Measurements from ENCODE around the gene MSI2. TPM values are rescaled to one million over a fixed set of nuclear protein-coding genes. Genes with fewer than 3 reads are reported as not detected.

MSI2 gene
- total and polyA plus RNA-seq, 2 donors (not counting 3 experiments of a cell fraction or from before 2014, with no cell fraction given): 20.9 to 59.3 TPM

GRCh38 chr17:57416369-57416768, 160.0 kb downstream of the MSI2 start:
- H3K4me1 ChIP-seq (ENCODE audit: control insufficient read depth, extremely low read depth, insufficient read depth, low read length): no peaks in the 10 kb centered on the region
- BruUV-seq (replicated peaks): no TSS peak
- FAIRE-seq (no peak), DNase-seq (ENCODE audit: low read depth, low spot score) (no peak)
- no peaks in the 10 kb centered on the region for H3K79me2 ChIP-seq (ENCODE audit: control insufficient read depth, insufficient read depth, low read length)
- H3K9me3 ChIP-seq (replicated peaks; ENCODE audit: control insufficient read depth, insufficient read depth, low read length): no peaks in the 10 kb centered on the region
- ChIA-PET CTCF (no interaction called here), POLR2A (no interaction called here)
- H3K4me2 ChIP-seq (ENCODE audit: insufficient read depth, low read length): no peak overlapping the region
- H4K20me1 ChIP-seq (replicated peaks; ENCODE audit: control insufficient read depth, extremely low read depth, insufficient read depth, low read length): peaks cover 7% of the 10 kb centered on the region
- H3K9ac ChIP-seq (replicated peaks; ENCODE audit: extremely low read depth, insufficient read depth, low read length): no peak overlapping the region
- H3K9me1 ChIP-seq (replicated peaks; ENCODE audit: control insufficient read depth, extremely low read depth, insufficient read depth, low read length): no peaks in the 10 kb centered on the region
- no peaks in the 10 kb centered on the region for H3K27me3 ChIP-seq (ENCODE audit: control insufficient read depth in 2 of 2, insufficient read depth in 2 of 2, low read length in 2 of 2)
- H3K4me3 ChIP-seq (replicated peaks in 1 of 3; ENCODE audit: insufficient read depth in 1 of 3, low read depth in 1 of 3, low read length in 3 of 3): no peak overlapping the region
- H3K36me3 ChIP-seq (ENCODE audit: control insufficient read depth in 2 of 2, extremely low read depth in 1 of 2, insufficient read depth in 2 of 2, low read length in 2 of 2): no peaks in the 10 kb centered on the region
- TF ChIP-seq JUN (IDR thresholded peaks at IDR 0.05; ENCODE audit: borderline replicate concordance, insufficient read depth, insufficient read length, low read depth): no peak
- no peak for TF ChIP-seq MAX (IDR thresholded peaks at IDR 0.05; ENCODE audit: insufficient read depth, insufficient read length)
- TF ChIP-seq EZH2 (IDR thresholded peaks at IDR 0.05; ENCODE audit: borderline replicate concordance, low read depth, low read length, severe bottlenecking): no peak
- TF ChIP-seq FOS (IDR thresholded peaks at IDR 0.05; ENCODE audit: borderline replicate concordance, insufficient read depth, low read length): no peak
- TF ChIP-seq CTCF (IDR thresholded peaks at IDR 0.05; ENCODE audit: extremely low read depth in 1 of 2, insufficient read depth in 1 of 2, low read depth in 1 of 2, low read length in 2 of 2): no peak
- no peak for TF ChIP-seq POLR2AphosphoS5 (IDR thresholded peaks at IDR 0.05; ENCODE audit: insufficient read depth, low read depth, low read length)
- TF ChIP-seq POLR2A (IDR thresholded peaks at IDR 0.05; ENCODE audit: low read depth, low read length): no peak
- TF ChIP-seq GATA2 (IDR thresholded peaks at IDR 0.05; ENCODE audit: insufficient read depth, insufficient read length, low read depth, low read length): no peak
- TF ChIP-seq MYC (IDR thresholded peaks at IDR 0.05; ENCODE audit: low read depth, low read length): no peak
- intact Hi-C loops (cut with micrococcal nuclease) (no loop called here), dilution Hi-C loops (cut with MboI; ENCODE audit: extremely low pct_ligation_motif_present, low sequenced_read_pairs) (no loop called here)
- no peak overlapping the region for H3K27ac ChIP-seq (ENCODE audit: insufficient read depth, low read depth, low read length)
- H2AFZ ChIP-seq (ENCODE audit: low read depth, low read length): no peak overlapping the region

Data from endothelial cell of umbilical vein (primary cell).